NOMO-1 treated with dmso at 0.1 percent for 144 hours (cell line): ENCODE data around the gene RPL35A.
"Not testable (repeated sequence)": the region's sequence is repeated elsewhere in the genome, so short reads cannot be mapped to it uniquely, and the experiment has no call there.

Experiments
- DNase-seq: peaks from one replicate; lab custom pipeline; 2025; ENCODE audit not compliant: unreplicated experiment; lab: John Stamatoyannopoulos, UW

RPL35A gene

GRCh38 chr3:197951392-197951990, 1.5 kb downstream of the RPL35A start:
- DNase-seq: no peak

DNA sequence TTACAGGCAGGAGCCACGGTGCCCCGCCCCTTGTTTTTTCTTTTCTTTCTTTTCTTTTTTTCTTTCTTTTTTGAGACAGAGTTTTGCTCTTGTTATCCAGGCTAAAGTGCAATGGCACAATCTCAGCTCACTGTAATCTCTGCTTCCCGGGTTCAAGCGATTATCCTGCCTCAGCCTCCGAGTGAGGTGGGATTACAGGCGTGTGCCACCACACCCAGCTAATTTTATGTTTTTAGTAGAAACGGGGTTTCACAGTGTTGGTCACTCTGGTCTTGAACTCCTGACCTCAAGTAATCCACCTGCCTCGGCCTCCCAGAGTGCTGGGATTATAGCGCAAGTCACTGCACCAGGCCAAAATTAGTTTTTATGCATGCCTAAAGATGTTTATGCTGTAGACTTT, 2.5 kb downstream of the RPL35A start:
- DNase-seq: no peak

- DNase-seq: no peak
Observed at GRCh38 chr3:197953325-197953724, 3.3 kb downstream of the RPL35A start.

GRCh38 chr3:197953881-197954280, 3.9 kb downstream of the RPL35A start:
- DNase-seq: no peak

- no peak for DNase-seq
Observed at GRCh38 chr3:197955892-197956477, 6.0 kb downstream of the RPL35A start.

DNA sequence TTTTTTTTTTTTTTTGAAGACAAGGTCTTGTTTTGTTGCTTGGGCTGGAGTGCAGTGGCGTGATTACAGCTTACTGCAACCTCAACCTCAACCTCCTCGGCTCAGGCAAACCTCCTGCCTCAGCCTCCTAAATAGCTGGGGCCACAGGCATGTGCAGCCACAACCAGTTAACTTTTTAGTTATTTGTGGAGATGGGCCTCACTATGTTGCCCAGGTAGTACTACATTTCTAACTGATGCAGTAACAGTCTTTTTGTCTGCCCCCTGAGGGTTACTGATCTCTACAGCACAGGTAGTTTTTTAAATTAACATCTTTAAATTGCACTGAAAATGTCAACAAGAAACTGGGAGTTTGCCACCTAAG, 6.6 kb downstream of the RPL35A start:
- DNase-seq: no peak

DNA sequence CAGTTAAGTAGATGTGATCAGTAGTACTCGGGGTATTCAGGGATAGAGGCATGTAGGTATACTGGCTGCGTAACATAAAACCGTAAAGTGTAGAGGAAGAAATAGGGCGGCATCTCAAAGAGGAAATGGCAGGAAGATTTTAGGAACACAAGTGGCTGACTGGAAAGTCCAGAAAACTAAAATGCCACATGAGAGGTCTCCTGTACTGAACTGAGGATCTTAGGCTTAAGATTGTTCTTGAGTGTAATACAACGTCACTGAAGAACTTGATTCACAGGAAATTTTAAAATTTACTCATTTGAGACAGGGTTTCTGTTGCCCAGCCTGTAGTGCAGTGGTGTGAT, 7.8 kb downstream of the RPL35A start:
- DNase-seq: no peak

DNA sequence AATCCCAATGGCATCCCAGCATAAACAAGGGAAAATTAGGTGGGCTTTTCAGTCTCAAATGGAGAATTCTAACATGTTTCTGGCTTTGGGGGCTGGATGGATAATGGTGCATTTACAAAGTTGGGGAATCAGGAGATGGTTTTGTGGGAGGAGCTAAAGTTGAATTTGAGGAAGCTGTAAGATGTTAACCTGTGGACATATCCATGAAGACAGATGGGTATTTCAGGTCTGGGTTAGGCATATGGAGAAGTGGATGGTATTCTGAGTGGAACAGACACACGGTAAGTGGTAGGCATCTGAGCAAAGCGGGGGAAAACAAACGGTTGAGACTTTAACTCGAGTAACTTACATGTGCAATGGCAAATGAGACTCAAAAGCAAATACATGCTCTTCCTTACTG, 8.4 kb downstream of the RPL35A start:
- no peak for DNase-seq

DNA sequence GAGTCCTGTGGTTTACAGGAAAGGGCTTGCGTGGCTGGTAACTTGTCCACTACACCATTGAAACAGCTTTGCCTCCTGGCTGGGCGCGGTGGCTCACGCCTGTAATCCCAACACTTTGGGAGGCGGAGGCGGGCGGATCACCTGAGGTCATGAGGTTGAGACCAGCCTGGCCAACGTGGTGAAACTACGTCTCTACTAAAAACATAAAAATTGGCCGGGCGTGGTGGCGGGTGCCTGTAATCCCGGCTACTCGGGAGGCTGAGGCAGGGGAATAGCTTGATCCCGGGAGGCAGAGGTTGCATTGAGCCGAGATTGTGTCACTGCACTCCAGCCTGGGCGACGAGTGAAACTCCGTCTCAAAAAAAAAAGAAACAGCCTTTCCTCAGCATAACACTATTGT, 8.9 kb downstream of the RPL35A start:
- DNase-seq: not testable (repeated sequence)

DNA sequence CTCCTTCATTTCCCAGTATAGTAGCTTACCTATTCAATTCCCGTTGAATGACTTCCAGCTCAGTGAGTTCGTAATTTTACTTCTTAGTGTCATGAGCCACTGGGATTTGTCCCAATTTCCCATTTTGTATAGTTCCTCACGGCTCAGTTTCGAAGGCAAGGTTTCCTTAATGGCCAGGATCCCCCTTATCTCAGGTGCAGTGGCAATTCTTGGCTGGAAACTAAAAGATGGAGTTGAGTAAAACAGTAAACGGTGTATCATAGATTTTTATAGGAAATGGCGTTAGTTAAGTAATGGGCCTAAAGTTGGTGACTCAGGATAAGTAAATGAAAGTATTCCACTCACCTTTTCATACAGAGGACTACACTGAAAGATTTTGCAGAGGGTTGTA, 9.5 kb downstream of the RPL35A start:
- DNase-seq: no peak

DNA sequence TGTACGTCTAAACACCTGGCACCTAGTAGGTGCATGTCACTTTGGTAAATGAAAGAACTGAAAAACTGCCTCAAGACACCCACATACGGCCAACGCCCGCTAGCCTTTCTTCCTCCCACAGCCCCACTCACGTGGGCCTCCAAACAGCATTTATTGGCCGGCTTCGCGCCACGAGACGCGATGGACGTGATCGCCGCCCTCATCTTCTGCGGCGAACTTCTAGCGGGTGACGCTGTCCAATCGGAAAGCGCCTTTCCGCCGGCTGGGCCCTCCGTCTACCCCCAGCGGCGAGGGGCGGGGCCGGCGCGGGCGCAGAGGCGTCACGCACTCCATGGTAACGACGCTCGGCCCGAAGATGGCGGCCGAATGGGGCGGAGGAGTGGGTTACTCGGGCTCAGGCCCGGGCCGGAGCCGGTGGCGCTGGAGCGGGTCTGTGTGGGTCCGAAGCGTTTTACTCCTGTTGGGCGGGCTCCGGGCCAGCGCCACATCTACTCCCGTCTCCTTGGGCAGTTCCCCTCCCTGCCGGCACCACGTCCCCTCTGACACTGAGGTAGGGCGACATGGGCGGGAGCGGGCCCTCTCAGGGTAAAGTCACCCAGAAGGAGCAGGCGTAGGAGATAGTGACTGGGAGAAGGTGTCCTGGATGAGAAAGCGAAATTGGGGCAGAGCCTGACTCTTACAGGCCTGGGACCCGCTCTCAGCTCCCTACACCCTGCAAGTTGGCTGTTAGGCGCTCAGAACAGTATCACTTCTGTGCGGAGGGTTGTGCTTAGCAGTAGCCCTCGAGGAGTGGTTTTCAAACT, 10.1 kb downstream of the RPL35A start, which contains the start of gene LMLN:
Gene LMLN (plus strand): TSS at position 327 of the 803 bp plus-strand sequence. CDS start 29 bp downstream, at position 356.
- peak; percentile 98 for DNase-seq

DNA sequence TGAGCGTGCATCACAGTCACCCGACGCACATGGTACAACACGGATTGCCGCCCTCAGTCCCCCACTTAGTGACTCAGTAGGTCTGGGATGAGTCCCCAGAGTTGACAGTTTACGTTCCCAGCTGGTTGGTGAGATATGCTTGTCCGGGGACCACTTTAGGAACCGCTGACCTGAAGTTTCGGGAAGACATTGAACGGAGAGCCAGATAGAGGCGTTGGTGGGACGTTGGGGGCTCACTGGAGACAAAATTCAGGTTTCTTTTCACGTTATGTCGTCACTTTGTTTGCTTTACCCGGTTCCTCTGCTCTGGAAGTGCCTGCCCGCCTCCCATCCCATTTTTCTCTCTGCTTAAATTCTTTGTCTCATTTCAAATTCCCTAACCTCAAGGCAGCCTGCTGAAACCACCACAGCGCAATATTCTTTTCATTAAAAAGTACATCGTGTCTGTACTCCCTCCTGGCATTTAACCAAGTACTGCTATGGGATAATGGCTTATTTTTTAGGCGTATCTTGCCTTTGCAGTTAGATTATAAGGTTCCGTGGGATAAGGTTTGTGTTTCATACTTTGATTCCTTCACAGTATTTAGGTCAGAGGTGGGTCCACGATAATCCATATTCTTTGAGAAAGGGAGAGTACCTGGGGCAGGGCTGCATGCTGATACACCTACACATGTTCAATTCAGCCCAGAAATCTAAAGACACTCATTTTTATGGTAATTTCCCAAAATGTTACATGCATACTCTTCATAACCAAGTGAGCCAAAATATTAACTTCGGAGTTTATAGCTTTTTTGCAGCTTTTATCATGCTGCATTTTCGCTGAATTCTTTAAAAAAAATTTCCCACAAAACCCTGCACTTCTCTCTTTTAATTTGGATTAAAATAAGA, 10.9 kb downstream of the RPL35A start:
- no peak for DNase-seq

DNA sequence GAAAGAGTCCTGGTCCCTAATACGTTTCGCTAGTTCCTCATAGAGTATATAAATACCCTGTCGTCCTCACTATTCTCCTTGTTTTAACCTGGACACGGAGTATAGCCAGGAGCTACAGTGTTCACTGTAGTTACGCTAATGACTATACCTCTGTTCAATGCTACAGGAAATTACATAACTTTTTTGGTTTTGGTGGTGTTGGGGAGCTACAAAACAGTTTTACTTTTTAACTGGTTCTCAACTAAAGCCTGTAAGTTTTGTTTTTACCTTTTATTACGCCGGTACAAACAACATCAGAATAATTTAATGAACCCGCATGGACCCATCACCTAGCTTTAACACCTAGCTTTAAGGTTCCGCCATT, 11.6 kb downstream of the RPL35A start:
- peak; percentile 16 for DNase-seq

- no peak for DNase-seq
Observed at GRCh38 chr3:197963019-197963637, 13.1 kb downstream of the RPL35A start.

- DNase-seq: not testable (repeated sequence)
Observed at GRCh38 chr3:197967337-197967989, 17.5 kb downstream of the RPL35A start.

DNA sequence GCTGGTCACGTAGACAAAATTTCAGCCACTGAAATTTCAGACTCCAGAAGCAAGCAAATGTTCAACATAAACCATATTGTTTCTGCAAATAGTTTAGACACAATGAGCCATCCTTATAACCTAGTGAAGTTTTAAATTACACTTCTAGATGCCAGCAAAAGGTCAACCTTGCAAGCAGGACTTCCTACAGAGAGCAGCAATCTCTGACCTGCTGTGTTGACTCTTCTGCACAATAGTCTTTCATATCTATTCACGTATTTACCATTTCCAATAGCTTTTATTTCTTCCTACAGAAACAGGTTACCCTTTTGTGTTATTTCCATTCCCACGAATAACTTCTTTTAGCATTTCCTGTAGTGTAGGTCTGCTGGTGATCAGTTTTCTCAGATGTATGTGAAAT, 20.6 kb downstream of the RPL35A start:
- DNase-seq: no peak

DNA sequence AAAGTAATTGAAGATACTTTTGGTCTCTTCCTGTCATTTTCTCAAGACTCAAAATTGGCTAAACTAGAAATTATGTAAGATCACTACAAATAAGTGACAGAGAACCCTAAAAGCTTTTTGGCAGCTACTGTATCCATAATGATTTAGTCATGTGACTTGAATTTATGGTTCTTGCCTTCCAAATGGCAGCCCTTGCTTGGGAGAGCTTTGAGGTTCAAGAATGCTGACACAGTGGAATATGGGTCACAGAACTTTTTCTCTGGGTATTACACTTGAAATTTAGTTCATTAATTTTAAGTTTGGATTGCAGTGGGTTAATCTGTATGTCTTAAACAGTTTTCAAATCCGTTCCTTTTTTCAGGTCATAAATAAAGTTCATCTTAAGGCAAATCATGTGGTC, 24.0 kb downstream of the RPL35A start:
- no peak for DNase-seq

DNA sequence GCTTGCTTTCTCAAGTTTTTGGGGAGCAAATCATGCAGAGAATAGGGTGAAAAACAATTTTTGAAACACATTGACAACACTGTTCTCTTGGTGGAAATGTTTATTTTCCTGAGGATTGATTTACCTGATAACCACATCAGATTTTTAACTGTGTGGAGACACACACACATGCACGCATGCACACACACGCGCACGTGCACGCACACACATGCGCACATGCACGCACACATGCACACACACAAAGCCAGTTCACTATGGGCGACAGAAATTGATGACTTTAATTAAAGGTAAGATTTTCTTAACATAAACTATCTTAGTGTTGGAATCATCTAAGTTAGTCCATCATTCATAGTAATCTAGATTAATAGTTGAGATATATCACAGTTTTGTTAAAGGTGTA, 25.3 kb downstream of the RPL35A start:
- no peak for DNase-seq

- no peak for DNase-seq
Observed at GRCh38 chr3:197983076-197983475, 33.1 kb downstream of the RPL35A start.

DNA sequence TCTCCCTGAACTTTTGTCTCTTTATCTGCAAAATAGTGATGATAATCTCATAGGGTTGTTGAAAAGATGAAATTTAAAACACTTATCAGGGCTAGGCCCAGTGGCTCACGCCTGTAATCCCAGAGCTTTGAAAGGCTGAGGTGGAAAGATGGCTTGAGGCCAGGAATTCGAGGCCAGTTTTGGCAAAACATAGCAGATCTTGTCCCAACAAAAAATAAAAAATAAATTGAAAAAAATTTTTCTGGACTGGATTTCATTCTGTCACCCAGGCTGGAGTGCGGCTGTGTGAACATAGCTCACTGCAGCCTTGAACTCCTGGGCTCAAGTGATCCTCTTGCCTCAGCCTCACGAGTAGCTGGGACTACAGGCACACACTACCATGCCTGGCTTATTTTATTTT, 39.7 kb downstream of the RPL35A start:
- no peak for DNase-seq

- DNase-seq: no peak
Observed at GRCh38 chr3:197994736-197995135, 44.7 kb downstream of the RPL35A start.
